H1 (cell line): ENCODE data around the gene MIER3.

ENCODE experiments used
- CBX8 ChIP-seq: fragments of 300-800, 300-1000 bp; sonication (generic); IDR thresholded peaks from 2 replicates; pipeline ENCODE4 v1.7.1; 2016; ENCODE audit warnings: low read depth, low read length, borderline replicate concordance
- CREB1 ChIP-seq: IDR thresholded peaks from 2 replicates; pipeline ENCODE4 v1.6.1; 2012; ENCODE audit warnings: inconsistent platforms
- POLR2A ChIP-seq, 2 experiments: IDR thresholded peaks; 1 replicate in 1 of 2; 2 replicates in 1 of 2; pipeline ENCODE4 v1.6.1; 2011; ENCODE audit warnings: low read depth in 2 of 2, low read length in 2 of 2, mild to moderate bottlenecking in 2 of 2; ENCODE audit errors: control extremely low read depth in 1 of 2
- POLR2AphosphoS5 ChIP-seq: IDR thresholded peaks from 2 replicates; pipeline ENCODE4 v1.6.1; 2011; ENCODE audit warnings: low read depth, low read length
- SP1 ChIP-seq: IDR thresholded peaks from 2 replicates; pipeline ENCODE4 v1.6.1; 2011; ENCODE audit warnings: low read depth, low read length
- TAF7 ChIP-seq: optimal IDR thresholded peaks from 2 replicates; pipeline ENCODE3; 2011; ENCODE audit warnings: low read depth, mild to moderate bottlenecking, inconsistent platforms, low read length, moderate library complexity, borderline replicate concordance
- YY1 ChIP-seq: IDR thresholded peaks from 2 replicates; pipeline ENCODE4 v1.6.1; 2011; ENCODE audit warnings: low read depth, mild to moderate bottlenecking, low read length
- TF ChIP-seq, protein P1 (sequence below), 3 experiments: IDR thresholded peaks; 1 replicate in 2 of 3; 2 replicates in 1 of 3; pipeline versions ENCODE4 v1.5.1 to v1.6.1; 2011; ENCODE audit warnings: low read length in 3 of 3, mild to moderate bottlenecking in 3 of 3, inconsistent platforms in 2 of 3, low read depth in 1 of 3, moderate library complexity in 1 of 3; ENCODE audit not compliant: insufficient read depth in 1 of 3; ENCODE audit errors: control extremely low read depth in 1 of 3
- TF ChIP-seq, protein P2 (sequence below): IDR thresholded peaks from 2 replicates; pipeline ENCODE4 v1.6.1; 2011; ENCODE audit warnings: low read length, improper control_type of control experiment
- TF ChIP-seq, protein P3 (sequence below): IDR thresholded peaks from 2 replicates; pipeline ENCODE4 v1.6.1; 2011; ENCODE audit warnings: low read depth, mild to moderate bottlenecking, low read length; ENCODE audit not compliant: insufficient read depth
- TF ChIP-seq, protein P4 (sequence below): IDR thresholded peaks from 2 replicates; pipeline ENCODE4 v1.6.1; 2012; ENCODE audit warnings: inconsistent platforms

DNA sequence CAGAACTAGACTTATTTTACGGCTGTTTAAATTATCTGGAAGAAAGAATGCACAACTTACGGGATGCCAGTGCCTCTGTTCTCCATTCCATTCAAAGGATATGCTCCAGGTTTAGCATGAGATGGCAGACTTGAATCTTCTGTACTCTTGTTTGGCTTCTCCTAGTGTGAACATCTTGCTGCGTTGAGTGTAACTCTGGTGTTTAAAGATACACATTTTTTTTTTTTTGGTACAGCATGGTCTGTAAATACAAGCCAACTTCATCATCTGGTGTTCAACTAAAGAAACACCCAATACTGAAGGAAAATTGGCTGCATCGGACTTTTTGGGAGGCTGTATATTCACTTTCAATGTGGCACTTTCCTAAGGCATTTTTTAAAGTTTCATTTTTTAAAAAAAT lies 7.4 kb upstream of the MIER3 start:
- no peak for TF ChIP-seq POLR2AphosphoS5
- TF ChIP-seq, protein P1, sequence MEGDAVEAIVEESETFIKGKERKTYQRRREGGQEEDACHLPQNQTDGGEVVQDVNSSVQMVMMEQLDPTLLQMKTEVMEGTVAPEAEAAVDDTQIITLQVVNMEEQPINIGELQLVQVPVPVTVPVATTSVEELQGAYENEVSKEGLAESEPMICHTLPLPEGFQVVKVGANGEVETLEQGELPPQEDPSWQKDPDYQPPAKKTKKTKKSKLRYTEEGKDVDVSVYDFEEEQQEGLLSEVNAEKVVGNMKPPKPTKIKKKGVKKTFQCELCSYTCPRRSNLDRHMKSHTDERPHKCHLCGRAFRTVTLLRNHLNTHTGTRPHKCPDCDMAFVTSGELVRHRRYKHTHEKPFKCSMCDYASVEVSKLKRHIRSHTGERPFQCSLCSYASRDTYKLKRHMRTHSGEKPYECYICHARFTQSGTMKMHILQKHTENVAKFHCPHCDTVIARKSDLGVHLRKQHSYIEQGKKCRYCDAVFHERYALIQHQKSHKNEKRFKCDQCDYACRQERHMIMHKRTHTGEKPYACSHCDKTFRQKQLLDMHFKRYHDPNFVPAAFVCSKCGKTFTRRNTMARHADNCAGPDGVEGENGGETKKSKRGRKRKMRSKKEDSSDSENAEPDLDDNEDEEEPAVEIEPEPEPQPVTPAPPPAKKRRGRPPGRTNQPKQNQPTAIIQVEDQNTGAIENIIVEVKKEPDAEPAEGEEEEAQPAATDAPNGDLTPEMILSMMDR (IDR thresholded peaks at IDR 0.05; ENCODE audit: control extremely low read depth in 1 of 3, insufficient read depth in 1 of 3, low read depth in 1 of 3, low read length in 3 of 3) = no peak
- TF ChIP-seq TAF7 = no peak
- TF ChIP-seq, protein P2, sequence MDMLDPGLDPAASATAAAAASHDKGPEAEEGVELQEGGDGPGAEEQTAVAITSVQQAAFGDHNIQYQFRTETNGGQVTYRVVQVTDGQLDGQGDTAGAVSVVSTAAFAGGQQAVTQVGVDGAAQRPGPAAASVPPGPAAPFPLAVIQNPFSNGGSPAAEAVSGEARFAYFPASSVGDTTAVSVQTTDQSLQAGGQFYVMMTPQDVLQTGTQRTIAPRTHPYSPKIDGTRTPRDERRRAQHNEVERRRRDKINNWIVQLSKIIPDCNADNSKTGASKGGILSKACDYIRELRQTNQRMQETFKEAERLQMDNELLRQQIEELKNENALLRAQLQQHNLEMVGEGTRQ = no peak
- no peak for TF ChIP-seq CBX8
- TF ChIP-seq, protein P3, sequence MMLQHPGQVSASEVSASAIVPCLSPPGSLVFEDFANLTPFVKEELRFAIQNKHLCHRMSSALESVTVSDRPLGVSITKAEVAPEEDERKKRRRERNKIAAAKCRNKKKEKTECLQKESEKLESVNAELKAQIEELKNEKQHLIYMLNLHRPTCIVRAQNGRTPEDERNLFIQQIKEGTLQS = no peak
- no peak for TF ChIP-seq POLR2A (IDR thresholded peaks at IDR 0.05; ENCODE audit: control extremely low read depth in 1 of 2, low read depth in 2 of 2, low read length in 2 of 2)
- TF ChIP-seq SP1 = no peak
- TF ChIP-seq, protein P4, sequence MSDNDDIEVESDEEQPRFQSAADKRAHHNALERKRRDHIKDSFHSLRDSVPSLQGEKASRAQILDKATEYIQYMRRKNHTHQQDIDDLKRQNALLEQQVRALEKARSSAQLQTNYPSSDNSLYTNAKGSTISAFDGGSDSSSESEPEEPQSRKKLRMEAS = no peak
- no peak for TF ChIP-seq CREB1
- TF ChIP-seq YY1 = no peak
